ENCODE measurements around the gene MASP2.

DNA sequence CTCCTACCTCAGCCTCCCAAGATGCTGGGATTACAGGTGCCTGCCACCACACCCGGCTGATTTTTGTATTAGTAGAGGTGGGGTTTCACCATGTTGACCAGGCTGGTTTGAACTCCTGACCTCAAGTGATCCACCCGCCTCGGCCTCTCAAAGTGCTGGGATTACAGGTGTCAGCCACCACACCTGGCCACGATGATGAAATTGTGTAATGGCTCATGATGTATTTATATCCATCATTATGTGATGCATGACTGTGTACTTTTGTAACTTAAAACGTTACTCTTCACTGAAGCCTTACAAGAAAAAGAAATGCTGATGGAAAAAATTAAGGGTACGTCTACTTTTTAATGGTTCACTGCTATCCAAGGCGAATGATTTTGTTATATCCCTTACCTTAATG, 27.1 kb downstream of the MASP2 start:
- no peak for TF ChIP-seq MAX (IDR thresholded peaks at IDR 0.05; ENCODE audit: low read depth)
- no peak for TF ChIP-seq EZH2phosphoT487 (IDR thresholded peaks at IDR 0.05; ENCODE audit: borderline replicate concordance, low read depth)
- TF ChIP-seq IRF3 (IDR thresholded peaks at IDR 0.05; ENCODE audit: low read depth, low read length): no peak
- no peak for TF ChIP-seq TCF12 (IDR thresholded peaks at IDR 0.05)
- TF ChIP-seq CTCF (IDR thresholded peaks at IDR 0.05): no peak
- TF ChIP-seq GABPA (IDR thresholded peaks at IDR 0.05; ENCODE audit: low read depth): no peak

Data from SK-N-SH (cell line).